DOHH2 (cell line): ENCODE results near the gene XRN2.
"Not testable (repeated sequence)": the region's sequence is repeated elsewhere in the genome, so short reads cannot be mapped to it uniquely, and the experiment has no call there.

Experiments used
- EZH2phosphoT487 ChIP-seq: fragments of 200-600 bp; sonication (generic); IDR thresholded peaks from 2 replicates; pipeline ENCODE4 v1.6.1; 2017; ENCODE audit warnings: borderline replicate concordance, mild to moderate bottlenecking, antibody characterized with exemption, low read length, moderate library complexity, mixed read lengths
- TF ChIP-seq, protein P1 (sequence below): fragments of 200-600 bp; sonication (generic); IDR thresholded peaks from one replicate; pipeline ENCODE4 v1.5.1; 2014; ENCODE audit warnings: antibody characterized with exemption, mild to moderate bottlenecking, low read depth, low read length; ENCODE audit not compliant: poor library complexity, severe bottlenecking

- TF ChIP-seq, protein P1, sequence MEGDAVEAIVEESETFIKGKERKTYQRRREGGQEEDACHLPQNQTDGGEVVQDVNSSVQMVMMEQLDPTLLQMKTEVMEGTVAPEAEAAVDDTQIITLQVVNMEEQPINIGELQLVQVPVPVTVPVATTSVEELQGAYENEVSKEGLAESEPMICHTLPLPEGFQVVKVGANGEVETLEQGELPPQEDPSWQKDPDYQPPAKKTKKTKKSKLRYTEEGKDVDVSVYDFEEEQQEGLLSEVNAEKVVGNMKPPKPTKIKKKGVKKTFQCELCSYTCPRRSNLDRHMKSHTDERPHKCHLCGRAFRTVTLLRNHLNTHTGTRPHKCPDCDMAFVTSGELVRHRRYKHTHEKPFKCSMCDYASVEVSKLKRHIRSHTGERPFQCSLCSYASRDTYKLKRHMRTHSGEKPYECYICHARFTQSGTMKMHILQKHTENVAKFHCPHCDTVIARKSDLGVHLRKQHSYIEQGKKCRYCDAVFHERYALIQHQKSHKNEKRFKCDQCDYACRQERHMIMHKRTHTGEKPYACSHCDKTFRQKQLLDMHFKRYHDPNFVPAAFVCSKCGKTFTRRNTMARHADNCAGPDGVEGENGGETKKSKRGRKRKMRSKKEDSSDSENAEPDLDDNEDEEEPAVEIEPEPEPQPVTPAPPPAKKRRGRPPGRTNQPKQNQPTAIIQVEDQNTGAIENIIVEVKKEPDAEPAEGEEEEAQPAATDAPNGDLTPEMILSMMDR = not testable (repeated sequence)
- not testable (repeated sequence) for TF ChIP-seq EZH2phosphoT487
Observed at GRCh38 chr20:21419147-21419546, 116.0 kb downstream of the XRN2 start.
